Epithelial cell of proximal tubule (primary cell): ENCODE results near the gene SPRY1. TPM values are rescaled to one million over a fixed set of nuclear protein-coding genes. Genes with fewer than 3 reads are reported as not detected.

Experiments used
- DNase-seq: peaks from one replicate; pipeline ENCODE4 v3.0.0-alpha.2; 2011; ENCODE audit warnings: low read depth
- H3K4me3 ChIP-seq: 2 replicates; pipeline ENCODE4 v1.5.1; 2011; ENCODE audit warnings: low read depth, mild to moderate bottlenecking, low read length
- CTCF ChIP-seq: conservative IDR thresholded peaks from 2 replicates; pipeline ENCODE4 v1.5.1; 2012; ENCODE audit warnings: low read depth, mild to moderate bottlenecking, low read length
- total RNA-seq: library from RNA; depleted of rRNA; stranded (reverse); fragments of >200 nt; gene quantifications from 2 replicates; pipeline ENCODE4 v1.2.3, GENCODE V29; 2015

SPRY1 gene
- total RNA-seq, 1 donor from 2014 or later, result 14.8 TPM

- H3K4me3 ChIP-seq, result no peak overlapping the region
- no peak for TF ChIP-seq CTCF
- no peak for DNase-seq
Observed at GRCh38 chr4:123386609-123387008, 10.0 kb upstream of the SPRY1 start.

GRCh38 chr4:123390846-123391456 is 5.6 kb upstream of the SPRY1 start:
- peak; percentile 59 for TF ChIP-seq CTCF
- DNase-seq, result no peak
- no peak overlapping the region for H3K4me3 ChIP-seq

- no peak for TF ChIP-seq CTCF
- H3K4me3 ChIP-seq, result no peak overlapping the region
Observed at GRCh38 chr4:123393721-123394120, 2.9 kb upstream of the SPRY1 start.

GRCh38 chr4:123397144-123398065 is 810 bp downstream of the SPRY1 start:
- DNase-seq, result no peak
- H3K4me3 ChIP-seq, result peak overlapping the region; percentile 79
- no peak for TF ChIP-seq CTCF

More at GRCh38 chr4:123393721-123394120, 2.9 kb upstream of the SPRY1 start:
- no peak for DNase-seq

GRCh38 chr4:123398066-123398852 is 1.7 kb downstream of the SPRY1 start:
- no peak for TF ChIP-seq CTCF
- no peak for DNase-seq
- H3K4me3 ChIP-seq, result peak overlapping the region; percentile 79

GRCh38 chr4:123398853-123399626 is 2.4 kb downstream of the SPRY1 start:
- no peak for DNase-seq
- TF ChIP-seq CTCF, result peak; percentile 41
- peak overlapping the region; percentile 79 for H3K4me3 ChIP-seq
